Mesothelial cell of epicardium (in vitro differentiated cells): Measurements from ENCODE around the gene CHMP4B. TPM values are rescaled to one million over a fixed set of nuclear protein-coding genes. Genes with fewer than 3 reads are reported as not detected.

Source experiments
- DNase-seq, 2 experiments: peaks; one replicate each; pipeline ENCODE4 v3.0.0; 2021; ENCODE audit warnings: low spot score in 2 of 2; ENCODE audit not compliant: unreplicated experiment in 2 of 2
- H3K27ac Mint-ChIP-seq: 2 replicates; pipeline ENCODE4 v1.8.0; 2021; ENCODE audit warnings: mixed read lengths
- H3K27me3 Mint-ChIP-seq: 2 replicates; pipeline ENCODE4 v1.8.0; 2021; ENCODE audit warnings: low read depth, mixed read lengths
- H3K36me3 Mint-ChIP-seq: 2 replicates; pipeline ENCODE4 v1.8.0; 2021; ENCODE audit warnings: mixed read lengths
- H3K4me1 Mint-ChIP-seq: 2 replicates; pipeline ENCODE4 v1.8.0; 2021; ENCODE audit warnings: mixed read lengths
- H3K4me3 Mint-ChIP-seq: 2 replicates; pipeline ENCODE4 v1.8.0; 2021; ENCODE audit warnings: mild to moderate bottlenecking, moderate library complexity, mixed read lengths
- H3K9me3 Mint-ChIP-seq: 2 replicates; pipeline ENCODE4 v1.8.0; 2021; ENCODE audit warnings: mixed read lengths
- total RNA-seq: library from RNA; stranded (reverse); gene quantifications from 3 replicates; pipeline ENCODE4 v1.2.1, GENCODE V29; 2021
- TF ChIP-seq, protein P1 (sequence below): fragments of 200-600 bp; sonication (generic); IDR thresholded peaks from one replicate; pipeline ENCODE4 v1.5.0; 2021; ENCODE audit warnings: antibody characterized with exemption; ENCODE audit not compliant: unreplicated experiment

The CHMP4B gene
- total RNA-seq, 1 donor from 2014 or later, result 76.9 TPM

GRCh38 chr20:33881989-33882388 is 70.8 kb downstream of the CHMP4B start:
- Mint-ChIP-seq H3K27ac (no peak overlapping the region), H3K9me3 (peaks cover 15% of the 10 kb centered on the region), H3K36me3 (no peaks in the 10 kb centered on the region), H3K27me3 (no peaks in the 10 kb centered on the region), H3K4me1 (no peaks in the 10 kb centered on the region), H3K4me3 (no peak overlapping the region)
- TF ChIP-seq, protein P1, sequence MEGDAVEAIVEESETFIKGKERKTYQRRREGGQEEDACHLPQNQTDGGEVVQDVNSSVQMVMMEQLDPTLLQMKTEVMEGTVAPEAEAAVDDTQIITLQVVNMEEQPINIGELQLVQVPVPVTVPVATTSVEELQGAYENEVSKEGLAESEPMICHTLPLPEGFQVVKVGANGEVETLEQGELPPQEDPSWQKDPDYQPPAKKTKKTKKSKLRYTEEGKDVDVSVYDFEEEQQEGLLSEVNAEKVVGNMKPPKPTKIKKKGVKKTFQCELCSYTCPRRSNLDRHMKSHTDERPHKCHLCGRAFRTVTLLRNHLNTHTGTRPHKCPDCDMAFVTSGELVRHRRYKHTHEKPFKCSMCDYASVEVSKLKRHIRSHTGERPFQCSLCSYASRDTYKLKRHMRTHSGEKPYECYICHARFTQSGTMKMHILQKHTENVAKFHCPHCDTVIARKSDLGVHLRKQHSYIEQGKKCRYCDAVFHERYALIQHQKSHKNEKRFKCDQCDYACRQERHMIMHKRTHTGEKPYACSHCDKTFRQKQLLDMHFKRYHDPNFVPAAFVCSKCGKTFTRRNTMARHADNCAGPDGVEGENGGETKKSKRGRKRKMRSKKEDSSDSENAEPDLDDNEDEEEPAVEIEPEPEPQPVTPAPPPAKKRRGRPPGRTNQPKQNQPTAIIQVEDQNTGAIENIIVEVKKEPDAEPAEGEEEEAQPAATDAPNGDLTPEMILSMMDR, result no peak
- no peak for DNase-seq

GRCh38 chr20:33882481-33882880 is 71.3 kb downstream of the CHMP4B start:
- H3K9me3 Mint-ChIP-seq, result peaks cover 15% of the 10 kb centered on the region
- H3K4me3 Mint-ChIP-seq, result no peak overlapping the region
- TF ChIP-seq, protein P1, result no peak
- no peaks in the 10 kb centered on the region for H3K4me1 Mint-ChIP-seq
- no peaks in the 10 kb centered on the region for H3K36me3 Mint-ChIP-seq
- DNase-seq, result no peak
- H3K27ac Mint-ChIP-seq, result no peak overlapping the region
- H3K27me3 Mint-ChIP-seq, result no peaks in the 10 kb centered on the region

DNA sequence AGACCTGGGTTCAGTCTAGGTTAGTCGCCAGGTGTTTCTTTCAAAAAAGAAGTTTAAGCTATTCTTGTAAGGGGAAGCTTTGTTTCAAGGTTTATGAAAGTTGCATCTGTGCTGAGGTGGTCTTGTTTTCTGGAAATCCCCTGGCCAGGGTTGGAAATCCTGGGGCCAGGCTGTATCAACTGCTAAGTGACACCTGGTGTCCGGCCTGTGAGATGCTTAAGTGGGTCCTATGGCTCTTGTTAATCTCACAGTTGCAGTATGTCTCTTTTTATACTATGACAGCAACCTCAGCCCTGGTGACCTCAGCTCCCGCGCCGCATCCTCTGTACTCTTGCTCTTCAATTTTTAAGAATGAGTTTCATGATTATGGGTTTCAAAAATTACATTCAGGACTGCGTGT is 72.0 kb downstream of the CHMP4B start:
- Mint-ChIP-seq H3K4me3 (no peak overlapping the region), H3K36me3 (no peaks in the 10 kb centered on the region), H3K27me3 (no peaks in the 10 kb centered on the region)

DNA sequence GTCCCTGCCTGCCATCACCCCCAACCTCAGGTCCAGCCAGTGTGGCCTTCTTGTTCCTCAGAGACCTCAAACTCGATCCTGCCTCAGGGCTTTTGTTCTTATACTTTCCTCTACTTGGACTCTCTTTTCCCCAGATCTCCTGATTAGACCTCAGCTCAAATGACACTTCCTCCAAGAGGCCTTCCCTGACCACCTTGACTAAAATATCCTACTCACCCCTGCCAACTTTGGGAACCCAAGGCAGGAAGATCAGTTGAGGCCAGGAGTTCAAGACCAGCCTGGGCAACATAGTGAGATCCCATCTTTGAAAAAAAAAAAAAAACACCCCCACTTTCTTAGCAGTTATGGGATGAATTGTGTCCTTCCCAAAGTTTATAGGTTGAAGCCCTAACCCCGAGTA is 73.5 kb downstream of the CHMP4B start:
- Mint-ChIP-seq H3K36me3 (no peaks in the 10 kb centered on the region), H3K4me3 (no peak overlapping the region), H3K9me3 (peaks cover 5% of the 10 kb centered on the region), H3K4me1 (no peaks in the 10 kb centered on the region), H3K27ac (no peak overlapping the region), H3K27me3 (no peaks in the 10 kb centered on the region)
- TF ChIP-seq, protein P1, result no peak
- no peak for DNase-seq

More for the DNA sequence above, 72.0 kb downstream of the CHMP4B start:
- Mint-ChIP-seq H3K9me3 (peaks cover 11% of the 10 kb centered on the region), H3K4me1 (no peaks in the 10 kb centered on the region), H3K27ac (no peak overlapping the region)
- TF ChIP-seq, protein P1, result no peak
- no peak for DNase-seq

DNA sequence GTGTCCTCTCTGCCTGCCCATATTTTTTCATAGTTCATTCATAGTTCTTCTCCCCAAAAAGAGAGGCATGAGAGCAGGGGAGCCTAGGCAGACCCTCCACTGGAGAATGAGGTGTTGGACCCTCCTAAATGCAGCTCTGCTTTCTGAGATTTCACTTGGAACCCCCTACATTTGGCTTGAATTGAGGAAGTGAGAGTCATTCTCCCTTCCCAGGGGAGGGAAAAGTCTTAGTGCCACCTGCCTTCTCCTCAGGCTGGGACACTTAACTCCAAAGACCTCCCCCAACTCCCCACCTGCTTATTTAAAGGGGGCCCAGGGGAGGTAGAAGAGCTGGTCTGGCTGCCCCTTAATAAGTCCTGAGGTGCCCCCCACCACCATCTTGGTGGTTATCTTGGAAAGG is 78.2 kb downstream of the CHMP4B start:
- peaks cover 4% of the 10 kb centered on the region for H3K27me3 Mint-ChIP-seq
- H3K36me3 Mint-ChIP-seq, result no peaks in the 10 kb centered on the region
- H3K27ac Mint-ChIP-seq, result no peak overlapping the region
- TF ChIP-seq, protein P1, result no peak
- H3K4me3 Mint-ChIP-seq, result no peak overlapping the region
- peaks cover 14% of the 10 kb centered on the region for H3K9me3 Mint-ChIP-seq
- no peak for DNase-seq
- H3K4me1 Mint-ChIP-seq, result no peaks in the 10 kb centered on the region

GRCh38 chr20:33890557-33890956 is 79.4 kb downstream of the CHMP4B start:
- no peak overlapping the region for H3K27ac Mint-ChIP-seq
- H3K4me3 Mint-ChIP-seq, result no peak overlapping the region
- no peaks in the 10 kb centered on the region for H3K4me1 Mint-ChIP-seq
- no peak for DNase-seq
- peaks cover 15% of the 10 kb centered on the region for H3K9me3 Mint-ChIP-seq
- peaks cover 4% of the 10 kb centered on the region for H3K27me3 Mint-ChIP-seq
- TF ChIP-seq, protein P1, result no peak
- no peaks in the 10 kb centered on the region for H3K36me3 Mint-ChIP-seq
